Osteocyte (in vitro differentiated cells): ENCODE data around the gene SFN. TPM values are rescaled to one million over a fixed set of nuclear protein-coding genes. Genes with fewer than 3 reads are reported as not detected.
"Not testable (repeated sequence)": the region's sequence is repeated elsewhere in the genome, so short reads cannot be mapped to it uniquely, and the experiment has no call there.

Experiments
- DNase-seq: peaks from one replicate; pipeline ENCODE4 v3.0.0; 2021; ENCODE audit warnings: mixed read lengths; ENCODE audit not compliant: unreplicated experiment; ENCODE audit errors: extremely low spot score
- H3K27ac Mint-ChIP-seq: one replicate; pipeline ENCODE4 v1.8.0; 2021; ENCODE audit warnings: mild to moderate bottlenecking, mixed read lengths; ENCODE audit not compliant: unreplicated experiment
- H3K27me3 Mint-ChIP-seq: one replicate; pipeline ENCODE4 v1.8.0; 2021; ENCODE audit warnings: mixed read lengths; ENCODE audit not compliant: unreplicated experiment
- H3K36me3 Mint-ChIP-seq: one replicate; pipeline ENCODE4 v1.8.0; 2021; ENCODE audit warnings: mixed read lengths; ENCODE audit not compliant: unreplicated experiment
- H3K4me1 Mint-ChIP-seq: one replicate; pipeline ENCODE4 v1.8.0; 2021; ENCODE audit warnings: mixed read lengths; ENCODE audit not compliant: unreplicated experiment
- H3K4me3 Mint-ChIP-seq: one replicate; pipeline ENCODE4 v1.8.0; 2021; ENCODE audit warnings: mild to moderate bottlenecking, moderate library complexity, mixed read lengths; ENCODE audit not compliant: unreplicated experiment
- H3K9me3 Mint-ChIP-seq: one replicate; pipeline ENCODE4 v1.8.0; 2021; ENCODE audit warnings: mixed read lengths; ENCODE audit not compliant: unreplicated experiment
- CTCF ChIP-seq: fragments of 200-600 bp; sonication (generic); IDR thresholded peaks from 2 replicates; pipeline ENCODE4 v1.5.0; 2021; ENCODE audit warnings: antibody characterized with exemption, mild to moderate bottlenecking, moderate library complexity
- total RNA-seq: library from RNA; stranded (reverse); gene quantifications from 2 replicates; pipeline ENCODE4 v1.2.1, GENCODE V29; 2021

The SFN gene
- total RNA-seq, 1 donor from 2014 or later: not detected

- no peaks in the 10 kb centered on the region for H3K9me3 Mint-ChIP-seq
- peaks cover 3% of the 10 kb centered on the region for H3K36me3 Mint-ChIP-seq
- no peak overlapping the region for H3K4me3 Mint-ChIP-seq
- TF ChIP-seq CTCF: no peak
- no peak overlapping the region for H3K27ac Mint-ChIP-seq
- no peaks in the 10 kb centered on the region for H3K4me1 Mint-ChIP-seq
- no peaks in the 10 kb centered on the region for H3K27me3 Mint-ChIP-seq
- DNase-seq: no peak
Observed at GRCh38 chr1:26874896-26875295, 11.9 kb downstream of the SFN start.

- DNase-seq: no peak
- Mint-ChIP-seq H3K4me3 (no peak overlapping the region), H3K27ac (no peak overlapping the region), H3K27me3 (no peaks in the 10 kb centered on the region), H3K36me3 (peaks cover 9% of the 10 kb centered on the region), H3K4me1 (no peaks in the 10 kb centered on the region), H3K9me3 (no peaks in the 10 kb centered on the region)
- no peak for TF ChIP-seq CTCF
Observed at GRCh38 chr1:26877326-26877725, 14.4 kb downstream of the SFN start.

- Mint-ChIP-seq H3K4me3 (no peak overlapping the region), H3K4me1 (no peaks in the 10 kb centered on the region), H3K27me3 (no peaks in the 10 kb centered on the region), H3K36me3 (peaks cover 30% of the 10 kb centered on the region), H3K9me3 (no peaks in the 10 kb centered on the region), H3K27ac (no peak overlapping the region)
- no peak for DNase-seq
- TF ChIP-seq CTCF: no peak
Observed at GRCh38 chr1:26879793-26880192, 16.8 kb downstream of the SFN start.

GRCh38 chr1:26881611-26882010 is 18.7 kb downstream of the SFN start:
- DNase-seq, H3K4me3 Mint-ChIP-seq, H3K27ac Mint-ChIP-seq, H3K4me1 Mint-ChIP-seq, H3K27me3 Mint-ChIP-seq, H3K9me3 Mint-ChIP-seq: not testable (repeated sequence)
- peaks cover 37% of the 10 kb centered on the region for H3K36me3 Mint-ChIP-seq

- Mint-ChIP-seq H3K9me3 (no peaks in the 10 kb centered on the region), H3K4me3 (no peak overlapping the region), H3K27me3 (no peaks in the 10 kb centered on the region), H3K27ac (no peak overlapping the region), H3K36me3 (peaks cover 40% of the 10 kb centered on the region), H3K4me1 (peaks cover 5% of the 10 kb centered on the region)
- no peak for DNase-seq
- TF ChIP-seq CTCF: no peak
Observed at GRCh38 chr1:26882696-26883463, 19.9 kb downstream of the SFN start.
